ENCODE results near the gene RAPGEF4.

DNA sequence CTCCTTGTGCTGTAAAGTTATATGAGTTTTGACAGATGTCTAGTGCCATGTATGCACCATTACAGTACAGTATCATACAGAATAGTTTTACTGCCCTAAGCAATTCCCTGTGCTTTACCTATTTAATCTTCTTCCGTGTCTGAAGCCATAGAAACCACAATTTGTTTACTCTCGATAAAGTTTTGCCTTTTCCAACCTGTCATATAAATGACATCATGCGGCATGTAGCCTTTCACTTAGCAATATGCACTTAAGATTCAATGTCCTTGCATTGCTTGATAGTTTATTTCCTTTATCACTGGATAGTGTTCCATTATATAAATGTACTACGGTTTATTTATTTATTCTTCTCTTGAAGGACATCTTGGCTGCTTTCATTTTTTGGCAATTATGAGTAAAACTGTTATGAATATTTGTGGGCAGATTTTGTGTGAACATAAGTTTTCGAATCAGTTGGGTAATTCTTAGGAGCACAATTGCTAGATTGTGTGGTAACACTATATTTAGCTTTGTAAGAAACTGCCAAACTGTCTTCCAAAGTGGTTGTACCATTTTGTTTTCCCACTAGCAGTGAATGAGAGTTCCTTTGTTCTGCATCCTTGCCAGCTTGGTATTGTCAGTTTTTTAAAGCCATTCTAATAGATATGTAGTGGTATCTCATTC, 203.2 kb downstream of the RAPGEF4 start:
- no peak for TF ChIP-seq EP300 (IDR thresholded peaks at IDR 0.05; ENCODE audit: borderline replicate concordance in 1 of 2, low read depth in 2 of 2, low read length in 2 of 2)
- TF ChIP-seq, protein P1, sequence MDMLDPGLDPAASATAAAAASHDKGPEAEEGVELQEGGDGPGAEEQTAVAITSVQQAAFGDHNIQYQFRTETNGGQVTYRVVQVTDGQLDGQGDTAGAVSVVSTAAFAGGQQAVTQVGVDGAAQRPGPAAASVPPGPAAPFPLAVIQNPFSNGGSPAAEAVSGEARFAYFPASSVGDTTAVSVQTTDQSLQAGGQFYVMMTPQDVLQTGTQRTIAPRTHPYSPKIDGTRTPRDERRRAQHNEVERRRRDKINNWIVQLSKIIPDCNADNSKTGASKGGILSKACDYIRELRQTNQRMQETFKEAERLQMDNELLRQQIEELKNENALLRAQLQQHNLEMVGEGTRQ (IDR thresholded peaks at IDR 0.05; ENCODE audit: low read length) = no peak
- TF ChIP-seq, protein P2, sequence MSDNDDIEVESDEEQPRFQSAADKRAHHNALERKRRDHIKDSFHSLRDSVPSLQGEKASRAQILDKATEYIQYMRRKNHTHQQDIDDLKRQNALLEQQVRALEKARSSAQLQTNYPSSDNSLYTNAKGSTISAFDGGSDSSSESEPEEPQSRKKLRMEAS (IDR thresholded peaks at IDR 0.05) = no peak
- no peak for TF ChIP-seq YY1 (IDR thresholded peaks at IDR 0.05; ENCODE audit: low read depth, low read length)
- TF ChIP-seq SRF (IDR thresholded peaks at IDR 0.05; ENCODE audit: low read depth, low read length) = no peak
- no peak for TF ChIP-seq RAD21 (IDR thresholded peaks at IDR 0.05 in 1 of 2, conservative IDR thresholded peaks at IDR 0.05 in 1 of 2; ENCODE audit: low read depth in 2 of 2, low read length in 2 of 2)
- TF ChIP-seq NRF1 (IDR thresholded peaks at IDR 0.05; ENCODE audit: low read depth, low read length) = no peak

All from H1 (cell line).